HG03196 (cell line): ENCODE data around the gene TSPAN17.

Experiments
- ATAC-seq: cut with Tn5 transposase; IDR thresholded peaks from one replicate; pipeline ENCODE4 v1.9.1; 2021; ENCODE audit not compliant: unreplicated experiment

The TSPAN17 gene

DNA sequence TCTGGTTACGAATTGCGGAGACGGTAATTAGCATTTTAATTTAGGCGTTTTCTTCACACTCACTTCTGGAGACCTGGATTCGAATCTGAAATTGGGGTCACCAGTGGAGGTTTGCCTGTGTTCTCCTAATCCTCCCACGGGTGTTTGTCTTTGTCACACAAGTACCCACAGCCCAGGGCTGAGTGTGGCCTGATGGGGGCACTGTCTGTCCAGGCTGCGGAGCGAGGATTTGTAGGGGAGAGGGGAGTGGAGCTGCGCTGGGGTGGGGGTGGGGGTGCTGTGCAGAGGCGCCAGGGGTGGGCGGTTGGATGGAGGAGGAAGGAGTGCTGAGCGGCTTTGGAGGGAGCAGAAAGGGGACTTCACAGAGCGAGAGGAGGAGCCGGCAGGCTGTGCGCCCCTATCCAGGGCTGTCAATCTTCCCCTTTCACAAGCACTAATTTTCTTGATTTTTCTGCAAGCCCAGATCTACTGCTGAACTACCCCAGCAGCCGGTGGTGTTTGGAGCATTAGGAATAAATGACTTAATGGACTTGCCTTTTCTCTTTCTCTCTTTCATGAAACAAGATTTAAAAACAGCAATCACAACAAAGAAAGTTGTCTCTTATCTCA, 53.1 kb downstream of the TSPAN17 start:
- ATAC-seq = no peak

DNA sequence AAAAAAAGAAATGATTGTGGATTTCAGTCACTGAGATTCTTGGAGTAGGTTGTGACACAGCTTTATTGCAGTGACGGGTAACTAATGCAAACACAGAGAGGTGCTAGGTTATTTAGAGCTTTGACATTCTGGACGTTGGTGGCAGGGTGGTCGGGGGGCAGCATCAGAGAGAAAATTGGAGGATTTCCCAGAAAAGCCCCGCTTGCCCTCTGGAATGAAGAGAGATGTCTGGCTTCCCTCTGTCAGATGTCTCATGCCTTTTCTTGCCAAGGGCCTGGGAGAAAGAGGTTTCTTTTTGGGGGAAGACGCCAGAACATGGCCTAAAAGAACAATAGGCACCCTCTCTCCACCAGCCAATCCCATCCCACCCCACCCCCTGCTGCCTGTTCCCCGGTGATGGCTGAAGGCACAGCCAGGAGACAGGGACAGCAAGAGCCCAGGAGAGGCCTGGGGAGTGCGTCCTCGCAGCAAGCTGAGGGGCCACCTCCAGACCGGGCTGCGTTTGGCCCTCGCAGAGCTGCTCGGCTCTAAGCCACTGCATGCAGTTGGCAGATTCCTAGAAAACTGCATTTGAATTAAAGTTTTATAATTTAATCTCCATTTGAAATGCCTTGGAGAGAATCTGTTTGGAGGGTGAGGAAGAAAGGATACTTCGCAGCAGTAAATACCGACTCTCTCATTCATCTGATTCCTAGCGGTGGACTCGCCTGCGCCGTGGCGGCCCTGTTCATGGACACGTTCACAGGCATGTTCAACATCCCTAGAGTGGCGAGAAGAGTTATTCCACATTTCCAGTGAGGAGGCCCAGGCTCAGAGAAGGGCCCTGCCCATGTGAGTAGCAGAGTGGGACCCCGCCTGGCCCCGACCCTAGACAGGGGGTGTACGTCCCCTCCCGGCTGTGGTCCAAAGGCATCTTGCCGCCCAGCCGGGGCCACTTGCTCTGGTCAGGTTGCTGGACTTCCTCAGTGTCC, 55.7 kb downstream of the TSPAN17 start:
- ATAC-seq = no peak

DNA sequence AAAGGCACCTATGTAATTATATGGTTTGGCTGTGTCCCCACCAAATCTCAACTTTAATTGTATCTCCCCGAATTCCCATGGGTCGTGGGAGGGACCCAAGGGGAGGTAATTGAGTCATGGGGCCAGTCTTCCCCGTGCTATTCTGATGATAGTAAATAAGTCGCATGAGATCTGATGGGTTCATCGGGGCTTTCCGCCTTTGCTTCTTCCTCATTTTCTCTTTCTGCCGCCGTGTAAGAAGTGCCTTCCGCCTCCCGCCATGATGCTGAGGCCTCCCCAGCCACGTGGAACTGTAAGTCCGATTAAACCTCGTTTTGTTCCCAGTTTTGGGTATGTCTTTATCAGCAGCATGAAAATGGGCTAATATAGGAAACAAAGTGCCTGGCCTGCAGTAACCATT, 56.6 kb downstream of the TSPAN17 start:
- ATAC-seq = no peak

DNA sequence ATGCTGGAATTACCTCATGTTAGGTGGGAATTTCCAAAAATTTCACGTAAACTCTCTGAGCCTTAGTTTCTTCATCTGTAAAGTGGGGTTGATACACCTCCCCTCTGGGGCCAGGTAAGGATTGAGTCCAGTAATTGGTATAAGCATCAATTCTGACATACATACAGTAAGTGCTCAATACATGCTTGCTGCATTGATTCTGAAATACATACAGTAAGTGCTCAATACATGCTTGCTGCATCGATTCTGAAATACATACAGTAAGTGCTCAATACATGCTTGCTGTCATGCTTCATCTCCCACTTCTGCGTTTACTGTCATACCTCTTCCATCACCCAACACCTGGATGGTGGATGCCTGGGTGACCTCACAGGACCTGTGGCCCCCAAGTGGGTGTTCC, 57.1 kb downstream of the TSPAN17 start:
- ATAC-seq = no peak

DNA sequence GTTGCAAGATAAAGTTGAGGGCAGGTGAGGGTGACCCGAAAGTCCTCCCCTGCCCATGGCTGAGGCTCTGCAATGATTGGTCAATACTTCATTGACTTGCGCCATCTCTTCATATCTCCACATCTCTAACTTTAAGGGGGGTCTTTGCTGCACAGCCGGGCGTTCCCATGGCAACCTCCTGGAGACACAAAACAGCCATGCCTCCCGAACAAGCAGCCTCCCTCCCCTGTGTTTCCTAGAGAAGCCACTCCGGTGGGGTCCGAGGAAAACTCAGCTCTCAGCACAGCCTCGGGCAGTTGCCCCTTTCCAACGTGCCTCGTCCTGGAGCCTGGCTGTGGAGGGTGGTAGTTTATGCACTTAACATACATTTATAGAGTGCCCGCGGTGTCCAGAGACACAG, 57.5 kb downstream of the TSPAN17 start:
- ATAC-seq = no peak
